GM19240 (cell line): ENCODE data around the gene SCIMP.
"Not testable (repeated sequence)": the region's sequence is repeated elsewhere in the genome, so short reads cannot be mapped to it uniquely, and the experiment has no call there.

ENCODE experiments used
- DNase-seq: peaks from one replicate; pipeline ENCODE4 v3.0.0; 2011; ENCODE audit warnings: low spot score; ENCODE audit not compliant: insufficient read length

SCIMP gene

DNA sequence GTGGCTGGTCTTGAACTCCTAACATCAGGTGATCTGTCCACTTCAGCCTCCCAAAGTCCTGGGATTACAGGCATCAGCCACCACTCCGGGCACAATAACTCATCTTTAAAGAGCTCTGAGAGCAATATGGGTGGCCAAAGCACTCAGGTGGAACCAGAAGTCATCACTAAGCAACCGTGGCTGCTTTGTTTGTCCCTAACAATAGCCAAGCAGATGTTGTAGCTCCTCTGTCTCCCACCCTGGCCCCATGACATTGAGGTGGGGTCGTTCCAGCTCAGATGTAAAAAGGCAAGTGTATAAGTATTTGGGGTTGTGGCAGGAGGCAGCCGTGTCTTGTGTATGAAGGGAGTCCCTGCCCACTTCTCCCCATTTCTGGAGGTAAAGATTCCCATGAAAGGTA, 3.7 kb upstream of the SCIMP start:
- no peak for DNase-seq

- no peak for DNase-seq
Observed at GRCh38 chr17:5237541-5238016, 2.9 kb upstream of the SCIMP start.

DNA sequence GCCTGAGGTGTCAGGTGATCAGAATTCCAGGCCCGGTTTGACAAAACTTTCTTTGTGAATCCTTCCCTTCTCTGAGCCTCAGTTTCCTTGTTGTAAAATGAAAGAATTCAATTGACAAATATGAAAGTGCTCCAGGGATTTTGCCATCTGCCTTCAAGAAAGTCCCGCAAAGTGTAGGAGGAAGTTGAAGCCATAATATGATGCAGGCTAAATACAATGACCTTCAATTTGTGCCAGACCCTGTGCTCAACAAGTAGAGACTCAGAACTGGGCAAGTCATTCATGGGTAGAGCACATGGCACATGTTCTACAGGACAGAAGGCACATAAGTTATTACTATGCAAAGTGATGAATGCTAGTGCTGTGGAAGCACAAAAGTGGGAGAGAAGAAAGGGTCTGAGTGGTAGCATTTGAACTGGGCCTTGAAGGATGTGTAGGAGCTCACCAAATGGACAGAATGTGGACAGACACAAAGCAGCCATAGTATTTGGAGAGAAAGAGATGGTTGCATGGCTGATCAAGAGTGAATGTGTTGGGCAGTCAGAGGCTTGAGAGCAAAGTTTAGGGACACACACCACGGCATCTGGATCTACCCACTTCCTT, 2.4 kb upstream of the SCIMP start:
- DNase-seq = no peak

DNA sequence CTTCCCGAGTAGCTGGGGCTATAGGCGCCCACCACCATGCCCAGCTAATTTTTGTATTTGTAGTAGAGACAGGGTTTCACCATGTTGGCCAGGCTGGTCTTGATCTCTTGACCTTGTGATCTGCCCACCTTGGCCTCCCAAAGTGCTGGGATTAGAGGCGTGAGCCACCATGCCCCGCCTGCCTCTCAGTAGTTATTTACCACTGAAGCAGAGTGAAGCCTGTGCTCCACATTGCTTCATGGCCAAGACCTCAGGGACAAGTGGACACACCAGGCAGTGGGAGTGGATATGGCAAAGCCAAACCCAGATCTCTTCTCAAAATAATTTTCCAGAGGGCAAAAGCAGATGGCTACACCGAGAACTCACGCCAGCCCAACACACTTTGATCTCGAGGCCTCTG, 1.2 kb downstream of the SCIMP start:
- DNase-seq = not testable (repeated sequence)

GRCh38 chr17:5226940-5227878, 7.5 kb downstream of the SCIMP start:
- no peak for DNase-seq

- no peak for DNase-seq
Observed at GRCh38 chr17:5225668-5226457, 8.8 kb downstream of the SCIMP start.

DNA sequence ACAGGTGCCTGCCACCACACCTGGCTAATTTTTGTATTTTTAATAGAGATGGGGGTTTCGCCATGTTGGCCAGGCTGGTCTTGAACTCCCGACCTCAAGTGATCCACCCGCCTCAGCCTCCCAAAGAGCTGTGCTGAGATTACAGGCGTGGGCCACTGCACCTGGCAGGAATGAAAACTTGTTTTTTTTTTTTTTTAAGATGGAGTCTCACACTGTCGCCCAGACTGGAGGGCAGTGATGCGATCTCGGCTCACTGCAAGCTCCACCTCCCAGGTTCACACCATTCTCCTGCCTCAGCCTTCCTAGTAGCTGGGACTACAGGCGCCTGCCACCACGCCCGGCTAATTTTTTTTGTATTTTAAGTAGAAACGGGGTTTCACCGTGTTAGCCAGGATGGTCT, 12.7 kb downstream of the SCIMP start:
- DNase-seq = not testable (repeated sequence)

DNA sequence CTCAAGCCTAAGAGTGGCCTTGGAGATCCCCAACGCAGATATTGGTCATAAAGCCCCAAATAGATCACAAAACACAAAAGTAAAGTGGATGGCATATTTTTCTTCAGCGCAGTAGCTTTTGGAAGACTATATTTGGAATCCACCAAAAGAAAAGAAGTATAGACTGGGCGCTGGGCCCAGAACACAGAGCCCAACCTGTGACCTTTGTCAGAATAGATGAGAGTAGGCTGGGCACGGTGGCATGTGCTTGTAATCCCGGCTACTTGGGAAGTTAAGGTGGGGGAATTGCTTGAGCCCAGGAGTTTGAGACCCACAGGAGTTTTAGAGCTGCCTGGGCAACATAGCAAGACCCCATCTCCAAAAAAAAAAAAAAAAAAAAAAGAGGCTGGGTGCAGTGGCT, 14.6 kb downstream of the SCIMP start:
- DNase-seq = no peak

DNA sequence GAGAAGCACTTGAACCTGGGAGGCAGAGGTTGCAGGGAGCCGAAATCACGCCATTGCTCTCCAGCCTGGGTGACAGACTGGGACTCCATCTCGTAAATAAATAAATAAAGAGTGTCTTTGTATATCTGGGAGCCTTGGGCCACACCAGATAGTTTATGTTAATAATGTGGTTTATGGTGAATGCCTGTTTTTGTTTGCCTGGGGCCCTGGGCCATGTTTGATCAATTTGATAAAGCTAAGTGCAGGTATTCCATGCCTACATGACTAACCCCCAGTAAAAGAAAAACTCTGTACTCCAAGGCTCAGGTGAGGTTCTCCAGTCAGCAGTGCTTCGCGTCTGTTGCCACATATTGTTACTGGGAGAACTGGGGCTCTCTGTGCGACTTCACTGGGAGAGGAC, 15.1 kb downstream of the SCIMP start:
- no peak for DNase-seq

DNA sequence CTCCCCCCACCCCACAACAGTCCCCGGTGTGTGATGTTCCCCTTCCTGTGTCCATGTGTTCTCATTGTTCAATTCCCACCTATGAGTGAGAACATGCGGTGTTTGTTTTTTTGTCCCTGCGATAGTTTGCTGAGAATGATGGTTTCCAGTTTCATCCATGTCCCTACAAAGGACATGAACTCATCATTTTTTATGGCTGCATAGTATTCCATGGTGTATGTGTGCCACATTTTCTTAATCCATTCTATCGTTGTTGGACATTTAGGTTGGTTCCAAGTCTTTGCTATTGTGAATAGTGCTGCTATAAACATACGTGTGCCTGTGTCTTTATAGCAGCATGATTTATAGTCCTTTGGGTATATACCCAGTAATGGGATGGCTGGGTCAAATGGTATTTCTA, 17.1 kb downstream of the SCIMP start:
- not testable (repeated sequence) for DNase-seq

DNA sequence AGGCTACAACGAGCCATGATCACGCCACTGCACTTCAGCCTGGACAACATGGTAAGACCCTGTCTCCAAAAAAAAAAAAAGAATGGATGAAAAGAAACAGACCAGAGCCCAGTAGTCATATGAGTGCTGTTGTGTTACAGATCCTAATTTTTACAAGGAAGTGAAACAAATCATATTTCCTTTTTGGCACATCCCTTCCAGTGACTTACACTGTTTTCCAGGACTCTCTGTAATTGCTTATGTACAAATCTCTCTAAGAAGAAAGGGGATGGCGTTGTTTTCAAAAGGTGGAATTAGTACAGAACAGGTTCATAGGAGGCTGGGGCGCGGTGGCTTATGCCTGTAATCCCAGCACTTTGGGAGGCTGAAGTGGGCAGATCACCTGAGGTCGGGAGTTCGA, 23.2 kb downstream of the SCIMP start:
- no peak for DNase-seq

- DNase-seq = no peak
Observed at GRCh38 chr17:5210614-5211252, 23.9 kb downstream of the SCIMP start.

DNA sequence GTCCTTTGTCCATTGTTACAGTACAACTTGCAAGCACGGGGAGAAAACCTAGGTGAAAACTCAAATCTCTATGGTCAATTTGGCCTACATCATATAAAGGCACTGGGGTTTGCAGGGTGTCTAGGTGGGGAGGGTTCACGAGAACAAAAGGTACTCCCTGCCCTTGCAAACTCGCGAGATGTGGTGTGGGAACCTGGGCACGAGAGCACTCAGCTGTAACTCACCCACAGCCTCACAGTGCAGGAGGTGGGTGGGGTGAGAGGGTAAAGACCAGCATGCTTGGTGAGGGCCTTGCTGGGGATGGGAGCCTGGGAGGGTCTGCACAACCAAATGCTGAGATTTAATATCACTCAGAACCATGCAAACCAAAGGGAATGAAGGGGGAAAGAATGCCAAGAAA, 24.6 kb downstream of the SCIMP start:
- DNase-seq = no peak

GRCh38 chr17:5209396-5209795, 25.3 kb downstream of the SCIMP start:
- DNase-seq = no peak

GRCh38 chr17:5203908-5204294, 30.8 kb downstream of the SCIMP start:
- no peak for DNase-seq

- DNase-seq = no peak
Observed at GRCh38 chr17:5203178-5203907, 31.3 kb downstream of the SCIMP start.

DNA sequence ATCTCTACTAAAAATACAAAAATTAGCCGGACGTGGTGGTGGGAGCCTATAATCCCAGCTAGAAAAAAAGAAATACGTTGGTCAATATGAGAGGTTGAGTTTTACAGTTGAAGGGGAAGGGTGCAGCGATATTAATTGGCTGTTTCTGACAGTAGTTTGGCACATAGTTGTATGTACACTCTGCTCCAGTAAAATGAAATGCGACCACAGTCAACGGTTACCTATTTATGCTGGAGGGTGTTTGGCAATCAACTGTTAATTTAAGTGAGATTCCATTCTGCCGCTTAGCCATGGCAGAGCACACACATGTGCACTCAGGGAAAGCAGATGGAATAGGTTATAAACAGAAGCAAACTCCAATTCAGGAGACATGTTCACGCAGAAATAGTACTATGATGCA, 33.6 kb downstream of the SCIMP start:
- DNase-seq = no peak

DNA sequence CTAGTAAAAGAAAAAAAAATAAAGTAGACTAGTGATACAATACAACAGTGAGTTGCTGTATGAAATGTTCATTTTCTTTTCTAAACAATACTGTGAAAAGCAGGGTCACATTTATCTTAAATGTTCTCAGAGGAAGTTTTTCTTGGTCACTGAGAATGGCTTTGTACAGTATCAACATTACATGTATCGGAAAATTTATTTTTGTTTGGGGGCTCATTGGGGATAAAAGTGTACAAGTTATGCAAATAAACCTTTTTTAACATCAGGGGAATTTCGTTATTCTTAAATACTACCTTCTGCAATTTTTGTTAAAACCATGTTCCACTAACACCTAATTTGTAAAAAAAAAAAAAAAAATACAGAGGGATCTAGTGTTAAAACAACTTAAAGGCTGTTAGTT, 34.3 kb downstream of the SCIMP start:
- no peak for DNase-seq

DNA sequence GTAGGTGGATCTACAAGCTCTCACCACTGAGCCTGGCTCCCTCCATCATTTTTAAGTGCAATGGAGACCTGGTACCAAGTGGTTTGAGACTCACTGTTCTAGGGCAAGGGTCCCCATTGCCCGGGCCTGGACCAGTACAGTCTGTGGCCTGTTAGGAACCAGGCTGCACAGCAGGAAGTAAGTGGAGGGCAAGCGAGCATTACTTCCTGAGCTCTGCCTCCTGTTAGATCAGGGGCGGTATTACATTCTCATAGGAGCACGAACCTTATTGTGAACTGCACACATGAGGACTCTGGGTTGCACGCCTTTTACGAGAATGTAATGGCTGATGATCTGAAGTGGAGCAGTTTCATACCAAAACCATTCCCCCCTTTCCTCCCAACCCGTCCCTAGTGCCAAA, 36.2 kb downstream of the SCIMP start:
- no peak for DNase-seq

DNA sequence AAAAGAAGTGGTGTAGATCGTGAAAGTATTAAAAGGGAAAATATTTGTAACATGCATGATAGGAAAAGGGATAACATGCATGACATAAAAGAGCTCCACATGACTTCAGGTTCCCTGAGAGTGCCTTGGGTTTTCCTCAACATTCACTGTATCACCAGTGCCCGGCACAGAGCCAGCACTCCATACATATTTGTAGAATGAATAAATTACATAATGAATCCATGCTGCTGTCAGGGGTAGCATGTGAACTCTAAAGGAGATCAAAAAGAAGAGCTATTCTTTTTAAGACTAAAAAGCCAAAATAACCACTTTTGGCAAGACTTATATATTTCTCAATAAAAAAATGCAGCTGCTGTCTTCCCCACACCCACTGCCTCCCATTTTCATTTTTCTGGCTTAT, 40.3 kb downstream of the SCIMP start:
- no peak for DNase-seq
